Liver (tissue), 9 donors: ENCODE measurements around the gene SCARB1. TPM values are rescaled to one million over a fixed set of nuclear protein-coding genes. Genes with fewer than 3 reads are reported as not detected.

ENCODE experiments used
- DNase-seq: peaks from one replicate; pipeline ENCODE4 v3.0.0-alpha.2; 2017; ENCODE audit warnings: low spot score
- H3K27ac ChIP-seq, 2 donors: one replicate each; pipeline ENCODE4 v1.7.0; 2013; ENCODE audit warnings: inconsistent platforms in 2 of 2, low read length in 2 of 2, control low read depth in 1 of 2, low read depth in 1 of 2, mild to moderate bottlenecking in 1 of 2
- H3K27me3 ChIP-seq, 4 donors: one replicate each; pipeline versions ENCODE4 v1.6.1 to v1.7.0; 2013; ENCODE audit warnings: low read length in 3 of 4, inconsistent platforms in 1 of 4, mild to moderate bottlenecking in 1 of 4, moderate library complexity in 1 of 4; ENCODE audit not compliant: control insufficient read depth in 4 of 4, insufficient read depth in 4 of 4
- H3K36me3 ChIP-seq, 4 donors: one replicate each; pipeline versions ENCODE4 v1.6.1 to v1.7.0; 2013; ENCODE audit warnings: low read length in 3 of 4, mild to moderate bottlenecking in 3 of 4, low read depth in 1 of 4, moderate library complexity in 1 of 4; ENCODE audit not compliant: control insufficient read depth in 4 of 4, insufficient read depth in 3 of 4
- H3K4me1 ChIP-seq, 4 donors: one replicate each; pipeline versions ENCODE4 v1.6.1 to v1.7.0; 2013; ENCODE audit warnings: low read length in 3 of 4, mild to moderate bottlenecking in 3 of 4, moderate library complexity in 1 of 4; ENCODE audit not compliant: control insufficient read depth in 4 of 4, insufficient read depth in 4 of 4
- H3K4me3 ChIP-seq, 3 donors: one replicate each; pipeline versions ENCODE4 v1.6.1 to v1.7.0; 2013; ENCODE audit warnings: low read length in 3 of 3, control low read depth in 1 of 3, low read depth in 1 of 3, mild to moderate bottlenecking in 1 of 3
- H3K9ac ChIP-seq, 2 donors: one replicate each; pipeline ENCODE4 v1.7.0; 2013; ENCODE audit warnings: low read length in 2 of 2, mild to moderate bottlenecking in 2 of 2, moderate library complexity in 2 of 2, control low read depth in 1 of 2, low read depth in 1 of 2
- H3K9me3 ChIP-seq, 4 donors: one replicate each; pipeline versions ENCODE4 v1.6.1 to v1.7.0; 2013; ENCODE audit warnings: low read length in 3 of 4; ENCODE audit not compliant: control insufficient read depth in 4 of 4
- ATF3 ChIP-seq: IDR thresholded peaks from 2 replicates; pipeline ENCODE4 v1.6.1; 2016; ENCODE audit warnings: antibody characterized with exemption
- CTCF ChIP-seq: fragments of 150-350 bp; IDR thresholded peaks from 2 replicates; pipeline ENCODE4 v1.5.1; 2017; ENCODE audit warnings: improper control_type of control experiment, low read depth, low read length; ENCODE audit not compliant: missing input control
- EGR1 ChIP-seq, 2 donors: IDR thresholded peaks; 2 replicates each; pipeline ENCODE4 v1.6.1; 2016 to 2018; ENCODE audit warnings: antibody characterized with exemption in 2 of 2, low read depth in 2 of 2
- FOXA2 ChIP-seq: IDR thresholded peaks from 2 replicates; pipeline ENCODE4 v1.6.1; 2016; ENCODE audit warnings: antibody characterized with exemption
- GABPA ChIP-seq, 2 donors: IDR thresholded peaks in 1 of 2; conservative IDR thresholded peaks in 1 of 2; 2 replicates each; pipeline ENCODE4 v1.6.1; 2016; ENCODE audit warnings: antibody characterized with exemption in 2 of 2, mild to moderate bottlenecking in 1 of 2, moderate library complexity in 1 of 2
- HNF4A ChIP-seq, 2 donors: conservative IDR thresholded peaks; 2 replicates each; pipeline ENCODE4 v1.6.1; 2016; ENCODE audit warnings: antibody characterized with exemption in 2 of 2, mild to moderate bottlenecking in 2 of 2
- HNF4G ChIP-seq: IDR thresholded peaks from 2 replicates; pipeline ENCODE4 v1.6.1; 2016; ENCODE audit warnings: antibody characterized with exemption
- JUND ChIP-seq, 2 donors: IDR thresholded peaks; 2 replicates each; pipeline ENCODE4 v1.6.1; 2016; ENCODE audit warnings: antibody characterized with exemption in 2 of 2
- MAX ChIP-seq: IDR thresholded peaks from 2 replicates; pipeline ENCODE4 v1.6.1; 2016; ENCODE audit warnings: antibody characterized with exemption
- NR2F2 ChIP-seq: IDR thresholded peaks from 2 replicates; pipeline ENCODE4 v1.6.1; 2016; ENCODE audit warnings: antibody characterized with exemption
- RAD21 ChIP-seq, 2 donors: IDR thresholded peaks; 2 replicates each; pipeline ENCODE4 v1.6.1; 2016; ENCODE audit warnings: antibody characterized with exemption in 2 of 2, mild to moderate bottlenecking in 2 of 2
- REST ChIP-seq: IDR thresholded peaks from 2 replicates; pipeline ENCODE4 v1.6.1; 2016; ENCODE audit warnings: antibody characterized with exemption, mild to moderate bottlenecking
- RXRA ChIP-seq, 2 donors: IDR thresholded peaks; 2 replicates each; pipeline ENCODE4 v1.6.1; 2017 to 2018; ENCODE audit warnings: antibody characterized with exemption in 2 of 2, mild to moderate bottlenecking in 1 of 2
- SP1 ChIP-seq: IDR thresholded peaks from 2 replicates; pipeline ENCODE4 v1.6.1; 2018; ENCODE audit warnings: antibody characterized with exemption, mild to moderate bottlenecking
- TAF1 ChIP-seq: conservative IDR thresholded peaks from 2 replicates; pipeline ENCODE4 v1.6.1; 2016; ENCODE audit warnings: antibody characterized with exemption, mild to moderate bottlenecking
- YY1 ChIP-seq: IDR thresholded peaks from 2 replicates; pipeline ENCODE4 v1.6.1; 2016; ENCODE audit warnings: antibody characterized with exemption, mild to moderate bottlenecking
- ZBTB33 ChIP-seq: IDR thresholded peaks from 2 replicates; pipeline ENCODE4 v1.6.1; 2016; ENCODE audit warnings: antibody characterized with exemption
- WGBS: extraction: QIAGEN DNeasy Blood & Tissue Kit; methylation state at CpG from one replicate; pipeline ENCODE4 v1.1.7; 2013; 5-methylcytosine and 5-hydroxymethylcytosine counted together
- polyA plus RNA-seq, 2 donors: library from polyadenylated mRNA; stranded (reverse) in 1 of 2; unstranded in 1 of 2; fragments of 200-250 nt in 1 of 2; fragments of >200 nt in 1 of 2; fragmentation: Nextera tagmentation in 1 of 2; extraction: Ambion mirVana in 1 of 2; gene quantifications; one replicate each; pipeline versions ENCODE4 v1.2.1 to v1.2.3, GENCODE V29; 2013 to 2015
- total RNA-seq, 2 donors: library from RNA; depleted of rRNA; stranded (reverse); fragments of >200 nt; gene quantifications; one replicate each; pipeline ENCODE4 v1.2.3, GENCODE V29; 2014
- donor health status: healthy.
- donor health status: healthy.
- donor health status: healthy.
- donor health status: healthy.
- donor health status: healthy.

SCARB1 gene
- total and polyA plus RNA-seq, 4 donors: 85.3 to 289 (median 141) TPM

GRCh38 chr12:124752437-124753227 is 111.0 kb downstream of the SCARB1 start:
- WGBS: 82% methylated on average over 10 of the region's 10 CpGs
- no peaks in the 10 kb centered on the region for H3K9me3 ChIP-seq
- no peaks in the 10 kb centered on the region for H3K27me3 ChIP-seq
- no peak overlapping the region for H3K9ac ChIP-seq
- H3K27ac ChIP-seq: peak overlapping the region in 1 of 2 donors; percentile 93
- H3K4me1 ChIP-seq: peaks cover 21 to 54% (median 40%) of the 10 kb centered on the region in 4 donors
- no peak overlapping the region for H3K4me3 ChIP-seq
- TF ChIP-seq HNF4G (no peak), FOXA2 (no peak), CTCF (no peak), NR2F2 (no peak), YY1 (no peak), MAX (no peak), ATF3 (no peak), RXRA (IDR thresholded peaks at IDR 0.05) (no peak), HNF4A (conservative IDR thresholded peaks at IDR 0.05) (no peak)
- no peaks in the 10 kb centered on the region for H3K36me3 ChIP-seq
- DNase-seq: no peak

GRCh38 chr12:124751654-124752355 is 111.9 kb downstream of the SCARB1 start:
- Histone ChIP-seq H3K4me1 (peaks cover 25 to 63% (median 44%) of the 10 kb centered on the region in 4 donors), H3K27ac (peak overlapping the region; percentile 93)

More at GRCh38 chr12:124751654-124752355, 111.9 kb downstream of the SCARB1 start:
- no peak overlapping the region for H3K9ac ChIP-seq
- TF ChIP-seq RAD21 (IDR thresholded peaks at IDR 0.05) (no peak), HNF4G (no peak), JUND (IDR thresholded peaks at IDR 0.05) (no peak), ATF3 (no peak), EGR1 (IDR thresholded peaks at IDR 0.05; ENCODE audit: low read depth in 2 of 2) (no peak), NR2F2 (no peak), MAX (no peak), FOXA2 (no peak), REST (no peak), ZBTB33 (no peak), GABPA (IDR thresholded peaks at IDR 0.05 in 1 of 2, conservative IDR thresholded peaks at IDR 0.05 in 1 of 2) (no peak), TAF1 (no peak), HNF4A (conservative IDR thresholded peaks at IDR 0.05) (no peak), SP1 (no peak), RXRA (IDR thresholded peaks at IDR 0.05) (no peak), YY1 (no peak)
- H3K27me3 ChIP-seq: no peaks in the 10 kb centered on the region
- no peaks in the 10 kb centered on the region for H3K9me3 ChIP-seq
- DNase-seq: no peak
- H3K4me3 ChIP-seq: no peak overlapping the region
- WGBS: 96% methylated on average over 14 of the region's 14 CpGs
- H3K36me3 ChIP-seq: no peaks in the 10 kb centered on the region
